Stimulated activated CD4-positive, alpha-beta T cell treated with anti-CD3 and anti-CD28 coated beads, TNF-alpha, amount 100 ng/mL, for 48 hours (primary cell): ENCODE results near the gene N4BP2.
"Not testable (repeated sequence)": the region's sequence is repeated elsewhere in the genome, so short reads cannot be mapped to it uniquely, and the experiment has no call there.

Source experiments
- DNase-seq, 3 donors: peaks; one replicate each; pipeline ENCODE4 v3.0.0-alpha.2; 2020; ENCODE audit warnings: low read depth in 3 of 3

Gene N4BP2

GRCh38 chr4:40056716-40057585 lies at the start of gene N4BP2:
N4BP2 (plus strand) TSS chr4:40056850; CDS start chr4:40097341, 40,491 bp downstream.
- DNase-seq, result peak; percentile 52 to 69 (median 57)

- DNase-seq, result no peak
Measured at GRCh38 chr4:40016007-40016406, 40.6 kb upstream of the N4BP2 start.

GRCh38 chr4:40020221-40020620 lies 36.4 kb upstream of the N4BP2 start:
- DNase-seq, result no peak

- not testable (repeated sequence) for DNase-seq
Measured at GRCh38 chr4:40021116-40021515, 35.5 kb upstream of the N4BP2 start.

- DNase-seq, result not testable (repeated sequence)
Measured at GRCh38 chr4:40024049-40024448, 32.6 kb upstream of the N4BP2 start.

- no peak for DNase-seq
Measured at GRCh38 chr4:40032785-40033184, 23.9 kb upstream of the N4BP2 start.

- DNase-seq, result no peak
Measured at GRCh38 chr4:40033613-40034012, 23.0 kb upstream of the N4BP2 start.

- no peak for DNase-seq
Measured at GRCh38 chr4:40038977-40039376, 17.7 kb upstream of the N4BP2 start.

- DNase-seq, result no peak
Measured at GRCh38 chr4:40040908-40041307, 15.7 kb upstream of the N4BP2 start.

- no peak for DNase-seq
Measured at GRCh38 chr4:40043786-40044185, 12.9 kb upstream of the N4BP2 start.

GRCh38 chr4:40046311-40046980 lies 10.2 kb upstream of the N4BP2 start:
- peak in 2 of 3 donors; percentile 26 to 27 for DNase-seq

GRCh38 chr4:40053161-40053560 lies 3.5 kb upstream of the N4BP2 start:
- DNase-seq, result no peak

GRCh38 chr4:40055511-40055862 lies 1.2 kb upstream of the N4BP2 start:
- DNase-seq, result peak in 2 of 3 donors; percentile 27 to 36

- DNase-seq, result peak; percentile 18 to 31 (median 27)
Measured at GRCh38 chr4:40055863-40056715, 561 bp upstream of the N4BP2 start.

- DNase-seq, result peak; percentile 50 to 60 (median 57)
Measured at GRCh38 chr4:40057586-40058091, 989 bp downstream of the N4BP2 start.

GRCh38 chr4:40058121-40058520 lies 1.5 kb downstream of the N4BP2 start:
- no peak for DNase-seq

- DNase-seq, result no peak
Measured at GRCh38 chr4:40058854-40059253, 2.2 kb downstream of the N4BP2 start.

GRCh38 chr4:40059362-40059761 lies 2.7 kb downstream of the N4BP2 start:
- no peak for DNase-seq

GRCh38 chr4:40065010-40065409 lies 8.4 kb downstream of the N4BP2 start:
- no peak for DNase-seq

- no peak for DNase-seq
Measured at GRCh38 chr4:40066651-40067050, 10.0 kb downstream of the N4BP2 start.

- no peak for DNase-seq
Measured at GRCh38 chr4:40070387-40070786, 13.7 kb downstream of the N4BP2 start.

- no peak for DNase-seq
Measured at GRCh38 chr4:40086421-40086820, 29.8 kb downstream of the N4BP2 start.
